HEK293 (cell line): ENCODE results near the gene GPN3.

ENCODE experiments used
- CTCF ChIA-PET: fragments of 350-600 bp; formaldehyde crosslinking; extraction: SDS; loops from one replicate; lab custom pipeline; 2021; ENCODE audit warnings: antibody characterized with exemption; lab: Yijun Ruan, JAX
- POLR2A ChIA-PET: fragments of 300-600 bp; formaldehyde crosslinking; extraction: SDS; loops from one replicate; lab custom pipeline; 2020; ENCODE audit warnings: antibody characterized with exemption, inconsistent platforms; lab: Yijun Ruan, JAX
- H3K27ac ChIP-seq: fragments of 200-500 bp; sonication (Bioruptor generic); 2 replicates; pipeline ENCODE4 v1.5.1; 2014; ENCODE audit warnings: low read depth, low read length, control low read depth, inconsistent platforms; ENCODE audit errors: extremely low read depth
- H3K36me3 ChIP-seq, 2 experiments: fragments of 200-500 bp in 1 of 2; sonication (Bioruptor generic) in 1 of 2; 1 replicate in 1 of 2; 2 replicates in 1 of 2; pipeline ENCODE4 v1.5.1; 2014 to 2017; ENCODE audit warnings: inconsistent platforms in 2 of 2, low read length in 2 of 2; ENCODE audit not compliant: control insufficient read depth in 2 of 2, insufficient read depth in 1 of 2
- H3K4me1 ChIP-seq: fragments of 200-500 bp; sonication (Bioruptor generic); 2 replicates; pipeline ENCODE4 v1.5.1; 2014; ENCODE audit warnings: mild to moderate bottlenecking, low read length, inconsistent platforms; ENCODE audit not compliant: control insufficient read depth, insufficient read depth
- H3K4me3 ChIP-seq: 2 replicates; pipeline ENCODE4 v1.5.1; 2011; ENCODE audit warnings: low read depth, mild to moderate bottlenecking, control low read depth, low read length, moderate library complexity
- H3K9me3 ChIP-seq: fragments of 200-500 bp; sonication (Bioruptor generic); 2 replicates; pipeline ENCODE4 v1.5.1; 2014; ENCODE audit warnings: low read depth, low read length, inconsistent platforms; ENCODE audit not compliant: control insufficient read depth, insufficient read depth
- KLF1 ChIP-seq: fragments of 450-650 bp; formaldehyde crosslinking; IDR thresholded peaks from 2 replicates; pipeline ENCODE4 v1.5.1; 2016; ENCODE audit warnings: missing biosample characterization, missing genetic modification characterization
- KLF10 ChIP-seq: fragments of 450-650 bp; IDR thresholded peaks from 2 replicates; pipeline ENCODE4 v1.5.1; 2018; ENCODE audit warnings: missing biosample characterization, mild to moderate bottlenecking, missing genetic modification characterization
- REST ChIP-seq: fragments of 450-650 bp; formaldehyde crosslinking; IDR thresholded peaks from 2 replicates; pipeline ENCODE4 v1.5.1; 2016; ENCODE audit warnings: missing biosample characterization, missing genetic modification characterization
- SALL2 ChIP-seq: fragments of 450-650 bp; formaldehyde crosslinking; IDR thresholded peaks from 2 replicates; pipeline ENCODE4 v1.5.0; 2017; ENCODE audit warnings: missing biosample characterization, mild to moderate bottlenecking, missing genetic modification characterization, borderline replicate concordance
- WT1 ChIP-seq: fragments of 450-650 bp; formaldehyde crosslinking; IDR thresholded peaks from 2 replicates; pipeline ENCODE4 v1.5.1; 2016; ENCODE audit warnings: missing biosample characterization, missing genetic modification characterization
- YY1 ChIP-seq: fragments of 450-650 bp; formaldehyde crosslinking; IDR thresholded peaks from 2 replicates; pipeline ENCODE4 v1.5.1; 2018; ENCODE audit warnings: missing biosample characterization, missing genetic modification characterization
- YY2 ChIP-seq: fragments of 450-650 bp; formaldehyde crosslinking; IDR thresholded peaks from 2 replicates; pipeline ENCODE4 v1.5.1; 2016; ENCODE audit warnings: missing biosample characterization, missing genetic modification characterization
- ZBTB21 ChIP-seq: fragments of 450-650 bp; formaldehyde crosslinking; IDR thresholded peaks from 2 replicates; pipeline ENCODE4 v1.5.1; 2017; ENCODE audit warnings: missing biosample characterization, missing genetic modification characterization
- ZFP41 ChIP-seq: fragments of 450-650 bp; formaldehyde crosslinking; IDR thresholded peaks from 2 replicates; pipeline ENCODE4 v1.5.1; 2016; ENCODE audit warnings: missing biosample characterization, missing genetic modification characterization, borderline replicate concordance
- ZNF133 ChIP-seq: fragments of 450-650 bp; formaldehyde crosslinking; IDR thresholded peaks from 2 replicates; pipeline ENCODE4 v1.5.1; 2016; ENCODE audit warnings: missing biosample characterization, missing genetic modification characterization
- ZNF175 ChIP-seq: fragments of 450-650 bp; formaldehyde crosslinking; IDR thresholded peaks from 2 replicates; pipeline ENCODE4 v1.5.1; 2016; ENCODE audit warnings: missing biosample characterization, missing genetic modification characterization
- ZNF211 ChIP-seq: fragments of 450-650 bp; formaldehyde crosslinking; IDR thresholded peaks from 2 replicates; pipeline ENCODE4 v1.5.1; 2016; ENCODE audit warnings: low read depth, missing biosample characterization, missing genetic modification characterization
- ZNF37A ChIP-seq: fragments of 450-650 bp; IDR thresholded peaks from 2 replicates; pipeline ENCODE4 v1.5.1; 2018; ENCODE audit warnings: missing biosample characterization, missing genetic modification characterization
- ZNF398 ChIP-seq: fragments of 450-650 bp; formaldehyde crosslinking; IDR thresholded peaks from 2 replicates; pipeline ENCODE4 v1.5.1; 2017; ENCODE audit warnings: missing biosample characterization, missing genetic modification characterization
- ZNF426 ChIP-seq: fragments of 450-650 bp; formaldehyde crosslinking; IDR thresholded peaks from 2 replicates; pipeline ENCODE4 v1.5.1; 2017; ENCODE audit warnings: missing biosample characterization, missing genetic modification characterization, mild to moderate bottlenecking, inconsistent platforms, moderate library complexity
- ZNF501 ChIP-seq: fragments of 450-650 bp; formaldehyde crosslinking; IDR thresholded peaks from 2 replicates; pipeline ENCODE4 v1.5.1; 2016; ENCODE audit warnings: missing biosample characterization, missing genetic modification characterization
- ZNF549 ChIP-seq: fragments of 450-650 bp; IDR thresholded peaks from 2 replicates; pipeline ENCODE4 v1.5.1; 2018; ENCODE audit warnings: missing biosample characterization, missing genetic modification characterization, mild to moderate bottlenecking, inconsistent platforms, moderate library complexity
- ZNF596 ChIP-seq: fragments of 450-650 bp; IDR thresholded peaks from 2 replicates; pipeline ENCODE4 v1.5.0; 2018; ENCODE audit warnings: missing biosample characterization, mild to moderate bottlenecking, missing genetic modification characterization, moderate library complexity
- ZNF610 ChIP-seq: fragments of 450-650 bp; formaldehyde crosslinking; IDR thresholded peaks from 2 replicates; pipeline ENCODE4 v1.5.1; 2016; ENCODE audit warnings: missing biosample characterization, missing genetic modification characterization, borderline replicate concordance
- ZNF621 ChIP-seq: fragments of 450-650 bp; formaldehyde crosslinking; IDR thresholded peaks from 2 replicates; pipeline ENCODE4 v1.5.1; 2017; ENCODE audit warnings: missing biosample characterization, missing genetic modification characterization
- ZNF692 ChIP-seq: fragments of 450-650 bp; formaldehyde crosslinking; IDR thresholded peaks from 2 replicates; pipeline ENCODE4 v1.5.1; 2016; ENCODE audit warnings: missing biosample characterization, missing genetic modification characterization
- ZNF76 ChIP-seq: fragments of 450-650 bp; formaldehyde crosslinking; IDR thresholded peaks from 2 replicates; pipeline ENCODE4; 2016; ENCODE audit warnings: low read depth, missing biosample characterization, missing genetic modification characterization, borderline replicate concordance
- ZNF768 ChIP-seq: fragments of 450-650 bp; formaldehyde crosslinking; IDR thresholded peaks from 2 replicates; pipeline ENCODE4 v1.5.1; 2018; ENCODE audit warnings: missing biosample characterization, mild to moderate bottlenecking, missing genetic modification characterization
- ZSCAN18 ChIP-seq: fragments of 450-650 bp; formaldehyde crosslinking; IDR thresholded peaks from 2 replicates; pipeline ENCODE4 v1.5.1; 2016; ENCODE audit warnings: missing biosample characterization, missing genetic modification characterization
- ZSCAN30 ChIP-seq: fragments of 450-650 bp; IDR thresholded peaks from 2 replicates; pipeline ENCODE4 v1.5.1; 2018; ENCODE audit warnings: missing biosample characterization, mild to moderate bottlenecking, missing genetic modification characterization, moderate library complexity
- ZXDB ChIP-seq: fragments of 450-650 bp; formaldehyde crosslinking; IDR thresholded peaks from 2 replicates; pipeline ENCODE4 v1.5.1; 2016; ENCODE audit warnings: missing biosample characterization, missing genetic modification characterization

GPN3 gene

GRCh38 chr12:110403976-110404682 lies 63.9 kb downstream of the GPN3 start (continued):
- TF ChIP-seq ZNF398 (no peak), YY1 (tag by site-specific recombination) (no peak), ZBTB21 (tag by site-specific recombination) (no peak), ZNF768 (tag by site-specific recombination) (no peak), ZNF426 (tag by site-specific recombination) (0 out of 2 replicates have a peak, but pooled peaks have one; percentile 6), ZNF175 (tag by site-specific recombination) (no peak), ZNF133 (no peak), KLF10 (tag by site-specific recombination) (0 out of 2 replicates have a peak, but pooled peaks have one; percentile 49), ZNF610 (tag by site-specific recombination) (no peak), ZNF501 (tag by site-specific recombination) (0 out of 2 replicates have a peak, but pooled peaks have one; percentile 15), KLF1 (tag by site-specific recombination) (0 out of 2 replicates have a peak, but pooled peaks have one; percentile 12), ZNF692 (tag by site-specific recombination) (no peak), ZNF37A (tag by site-specific recombination) (no peak), ZNF211 (tag by site-specific recombination) (no peak), REST (tag by site-specific recombination) (no peak), ZNF549 (tag by site-specific recombination) (no peak)

- Histone ChIP-seq H3K36me3 (peaks cover 9 to 24% of the 10 kb centered on the region in 2 experiments; a peak in 2 of 3 replicates), H3K4me3 (peak within 1 kb of the TSS; percentile 87), H3K9me3 (no peaks in the 10 kb centered on the region), H3K4me1 (0 out of 2 replicates have a peak, but pooled peaks cover 4% of the 10 kb centered on the region), H3K27ac (peak within 1 kb of the TSS; percentile 92)
- POLR2A ChIA-PET = interaction anchor here (0.5 to 2.2 kb wide), 3 partner anchors 14 to 30 kb away, joined by 4 to 10 read pairs (median 7); no protein-coding TSS in a partner anchor
- CTCF ChIA-PET = interaction anchor here (1.8 kb wide), 1 partner anchor 28 kb away, joined by 7 read pairs; no protein-coding TSS in a partner anchor
- no peak for TF ChIP-seq ZNF37A (tag by site-specific recombination)
- no peak for TF ChIP-seq ZNF610 (tag by site-specific recombination)
- no peak for TF ChIP-seq WT1 (tag by site-specific recombination)
- no peak for TF ChIP-seq ZNF621 (tag by site-specific recombination)
- TF ChIP-seq ZSCAN30 (tag by site-specific recombination) = no peak
- TF ChIP-seq ZNF596 = no peak
- TF ChIP-seq ZSCAN18 = no peak
- no peak for TF ChIP-seq SALL2 (tag by site-specific recombination)
- TF ChIP-seq ZFP41 (tag by site-specific recombination) = no peak
- peak; percentile 62 for TF ChIP-seq ZXDB
- TF ChIP-seq ZNF76 (tag by site-specific recombination) = peak; percentile 63
- peak; percentile 82 for TF ChIP-seq YY2
Observed at GRCh38 chr12:110403146-110403975, 64.7 kb downstream of the GPN3 start, which contains the start of gene ANAPC7. Gene ANAPC7 (minus strand): TSS chr12:110403708. CDS start chr12:110403627, 81 bp downstream.
